HG02970 (cell line): Measurements from ENCODE around the gene NODAL.

Experiments
- ATAC-seq: cut with Tn5 transposase; IDR thresholded peaks from one replicate; pipeline ENCODE4 v1.9.1; 2021; ENCODE audit warnings: mild to moderate bottlenecking, moderate library complexity, moderate number of reproducible peaks; ENCODE audit not compliant: unreplicated experiment, low FRiP score

NODAL gene

GRCh38 chr10:70399177-70399576 is 42.3 kb downstream of the NODAL start:
- no peak for ATAC-seq

- ATAC-seq, result no peak
Measured at GRCh38 chr10:70396140-70396539, 45.3 kb downstream of the NODAL start.

GRCh38 chr10:70391654-70392053 is 49.8 kb downstream of the NODAL start:
- no peak for ATAC-seq
